ENCODE measurements around the gene GCC2.
"Not testable (repeated sequence)": the region's sequence is repeated elsewhere in the genome, so short reads cannot be mapped to it uniquely, and the experiment has no call there.

The GCC2 gene

DNA sequence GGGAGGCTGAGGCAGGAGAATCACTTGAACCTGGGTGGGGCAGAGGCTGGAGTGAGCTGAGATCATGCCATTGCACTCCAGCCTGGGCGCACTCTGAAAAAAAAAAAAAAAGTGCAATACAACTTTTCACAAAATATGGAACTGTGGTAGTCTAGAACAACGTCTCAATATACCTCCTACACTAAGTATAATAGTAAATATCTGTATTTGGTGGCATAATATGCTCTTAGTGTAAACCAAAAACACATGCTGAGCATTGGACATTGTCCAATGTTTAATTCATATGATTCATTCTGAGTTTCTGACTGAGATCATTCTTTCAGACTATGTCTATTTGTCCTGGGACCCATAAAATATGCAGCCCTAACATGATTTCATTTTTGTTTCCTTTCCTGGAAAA is 65.5 kb downstream of the GCC2 start:
- not testable (repeated sequence) for DNase-seq (ENCODE audit: extremely low read depth in 1 of 2, low read depth in 1 of 2)

DNA sequence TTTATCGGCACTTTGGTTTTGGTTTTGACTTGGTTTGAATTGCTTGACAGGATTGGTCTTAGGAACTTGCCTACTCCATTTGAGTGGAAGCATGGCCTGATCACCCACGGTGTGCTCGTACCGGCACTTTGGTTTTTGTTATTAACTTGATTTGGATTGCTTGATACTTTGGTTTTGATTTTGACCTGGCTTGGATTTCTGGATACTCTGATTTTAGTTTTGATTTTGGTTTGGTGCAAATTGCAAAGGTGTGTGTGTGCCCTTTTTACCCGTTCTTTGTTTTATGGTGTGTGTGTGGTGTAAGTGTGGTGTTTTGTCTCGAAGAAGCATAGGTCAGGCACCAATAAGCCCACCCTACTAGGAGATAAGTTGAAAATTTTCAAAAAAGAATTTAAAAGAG is 75.7 kb downstream of the GCC2 start:
- not testable (repeated sequence) for DNase-seq (ENCODE audit: extremely low read depth in 1 of 2, low read depth in 1 of 2)

DNA sequence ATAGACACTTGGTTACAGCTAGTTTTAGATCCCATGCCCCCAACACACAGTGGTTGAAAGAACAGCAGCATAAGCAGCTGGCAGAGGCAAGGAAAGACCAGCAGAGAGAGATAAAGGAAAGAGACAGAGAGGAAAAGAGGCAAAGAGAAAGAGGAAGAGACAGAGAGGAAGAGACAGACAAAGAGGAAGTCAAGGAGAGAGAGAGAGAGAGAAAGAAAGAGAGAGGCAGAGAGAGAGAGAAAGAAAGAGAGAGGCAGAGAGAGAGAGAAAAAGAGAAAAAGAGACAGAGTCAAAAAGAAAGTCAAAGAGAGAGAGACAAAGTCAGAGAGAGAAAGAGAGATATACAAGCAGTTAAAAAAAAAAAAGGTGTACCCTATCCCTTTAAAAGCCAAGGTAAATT is 76.3 kb downstream of the GCC2 start:
- DNase-seq (ENCODE audit: extremely low read depth in 1 of 2, low read depth in 1 of 2) = not testable (repeated sequence)

DNA sequence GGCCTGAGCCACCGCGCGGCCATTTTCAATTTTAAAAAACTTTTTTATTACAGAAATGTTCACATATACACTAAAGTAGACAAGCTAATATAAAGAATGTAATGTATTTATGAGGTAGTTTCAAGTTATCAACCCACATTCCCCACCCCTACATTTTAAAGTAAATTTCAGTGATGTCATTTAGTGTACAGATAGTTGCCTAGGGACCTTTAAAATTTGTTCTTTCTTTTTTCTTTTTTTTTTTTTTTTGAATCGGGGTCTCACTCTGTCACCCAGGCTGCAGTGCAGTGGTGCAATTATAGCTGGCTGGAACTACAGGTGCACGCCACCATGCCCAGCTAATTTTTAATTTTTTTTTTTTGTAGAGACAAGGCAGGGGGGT is 82.7 kb downstream of the GCC2 start:
- DNase-seq (ENCODE audit: extremely low read depth in 1 of 2, low read depth in 1 of 2) = no peak

DNA sequence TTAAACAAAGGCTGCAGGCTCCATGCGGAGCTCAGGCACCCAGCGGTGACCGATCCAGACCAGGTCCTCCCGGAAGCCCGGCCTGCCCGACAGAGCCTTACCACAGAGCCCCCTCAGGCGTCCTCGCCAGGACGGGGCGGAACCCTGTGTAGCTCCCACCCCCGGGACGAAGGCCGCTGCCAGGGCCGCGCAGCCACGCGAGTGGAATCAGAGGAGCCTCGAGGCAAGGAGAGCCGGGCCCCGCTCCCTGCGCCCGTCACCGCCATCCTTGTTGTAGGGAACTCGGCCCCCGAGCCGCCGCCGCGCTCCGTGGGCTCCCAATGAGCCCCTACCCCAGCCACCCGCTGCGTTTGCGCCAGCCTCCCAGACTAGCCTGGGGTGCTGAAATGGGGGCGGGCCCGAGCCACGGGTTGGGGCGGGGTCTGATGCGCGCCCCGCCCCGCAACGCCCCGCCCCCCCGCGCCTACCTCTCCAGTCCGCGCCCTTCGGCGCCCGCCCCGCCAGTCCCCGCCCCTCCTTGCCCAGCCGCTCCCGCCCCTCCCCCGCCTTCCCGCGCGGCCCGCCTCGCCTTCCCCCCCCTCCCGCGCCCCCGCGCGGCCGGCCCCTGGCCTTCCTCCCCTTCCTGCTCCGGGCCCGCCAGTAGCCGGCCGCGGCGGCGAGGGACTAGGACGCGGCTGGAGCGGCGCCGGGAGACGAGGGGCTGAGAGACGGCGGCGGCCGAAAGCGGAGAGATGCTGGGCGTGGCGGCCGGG is 85.0 kb downstream of the GCC2 start, which contains the start of gene LIMS1:
TSS of gene LIMS1 (plus strand) at position 639 of the 752 bp plus-strand sequence. CDS start at position 732, 93 bp downstream.
- DNase-seq (ENCODE audit: extremely low read depth in 1 of 2, low read depth in 1 of 2) = peak; percentile 77 to 78

DNA sequence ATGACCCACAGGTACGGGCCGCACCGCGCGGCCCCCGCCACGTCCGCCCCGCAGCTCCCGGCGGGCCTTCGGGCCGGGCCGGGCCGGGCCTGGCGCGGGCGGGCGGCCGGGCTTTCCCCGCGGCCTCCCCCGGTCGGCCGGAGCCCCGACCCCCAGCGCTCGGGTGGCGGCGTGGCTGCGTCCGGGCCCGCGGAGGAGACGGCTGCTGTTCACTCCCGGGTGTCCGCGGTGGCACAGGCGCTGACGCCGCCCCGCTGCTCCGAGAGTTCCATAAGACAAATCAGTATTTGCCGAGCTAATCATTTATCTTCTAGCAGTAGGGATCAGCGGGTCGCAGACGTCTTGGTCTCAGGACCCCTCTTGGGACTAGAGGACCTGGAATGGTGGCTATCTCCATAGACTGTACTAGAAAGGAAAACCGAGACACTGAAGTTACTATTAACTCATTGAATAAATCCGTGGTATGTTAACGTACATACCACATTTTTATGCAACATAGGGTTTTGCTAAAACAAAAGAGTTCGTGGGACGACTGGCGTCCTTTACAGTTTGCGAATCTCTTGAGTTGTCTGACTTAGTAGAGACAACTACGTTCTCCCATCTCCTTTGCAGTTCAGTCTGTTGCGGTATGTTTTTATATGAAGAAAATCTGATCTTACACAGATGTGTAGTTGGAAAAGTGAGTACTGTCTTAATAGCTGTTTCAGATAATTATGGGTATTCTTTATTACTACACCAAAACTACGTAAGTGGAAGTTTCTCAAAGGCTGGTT is 85.8 kb downstream of the GCC2 start:
- DNase-seq (ENCODE audit: extremely low read depth in 1 of 2, low read depth in 1 of 2) = peak; percentile 5 to 24

DNA sequence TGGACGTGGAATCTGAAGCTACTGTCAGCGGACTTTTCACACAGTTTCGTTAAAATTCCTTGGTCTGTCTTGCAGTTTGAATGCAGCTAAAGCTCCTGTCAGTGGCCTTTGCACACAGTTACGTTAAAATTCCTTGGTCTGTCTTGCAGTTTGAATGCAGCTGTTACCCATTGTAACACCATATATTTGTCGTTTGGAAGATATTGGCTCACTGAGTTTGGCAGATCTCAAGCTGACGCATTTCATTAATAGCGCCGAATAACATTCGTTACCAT is 86.3 kb downstream of the GCC2 start:
- no peak for DNase-seq (ENCODE audit: extremely low read depth in 1 of 2, low read depth in 1 of 2)

DNA sequence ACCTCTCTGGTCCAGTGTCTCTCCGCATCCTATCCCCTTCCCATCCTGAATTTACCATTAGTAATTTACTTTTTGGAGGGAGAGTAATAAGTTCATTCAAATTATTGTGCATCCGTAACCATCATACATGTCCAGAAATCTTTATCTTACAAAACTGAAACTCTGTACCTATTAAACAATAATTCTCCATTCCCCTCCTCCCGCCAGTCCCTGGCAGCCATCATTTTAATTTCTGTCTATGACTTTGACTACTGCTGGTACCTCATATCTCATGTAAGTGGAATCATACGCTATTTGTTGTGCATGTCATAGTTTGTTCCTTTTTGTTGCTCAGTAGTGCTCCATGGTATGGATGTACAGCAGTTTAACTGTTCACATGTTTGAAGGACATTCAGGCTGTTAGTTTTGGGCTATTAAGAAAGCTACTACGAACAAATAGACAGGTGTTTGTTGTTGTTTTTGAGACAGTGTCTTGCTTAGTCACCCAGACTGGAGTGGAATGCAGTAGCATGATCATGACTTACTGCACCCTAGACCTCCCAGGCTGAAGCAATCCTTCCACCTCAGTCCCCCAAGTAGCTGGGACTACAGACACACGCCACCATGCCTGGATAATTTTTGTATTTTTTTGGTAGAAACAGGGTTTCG is 87.3 kb downstream of the GCC2 start:
- no peak for DNase-seq (ENCODE audit: extremely low read depth in 1 of 2, low read depth in 1 of 2)

DNA sequence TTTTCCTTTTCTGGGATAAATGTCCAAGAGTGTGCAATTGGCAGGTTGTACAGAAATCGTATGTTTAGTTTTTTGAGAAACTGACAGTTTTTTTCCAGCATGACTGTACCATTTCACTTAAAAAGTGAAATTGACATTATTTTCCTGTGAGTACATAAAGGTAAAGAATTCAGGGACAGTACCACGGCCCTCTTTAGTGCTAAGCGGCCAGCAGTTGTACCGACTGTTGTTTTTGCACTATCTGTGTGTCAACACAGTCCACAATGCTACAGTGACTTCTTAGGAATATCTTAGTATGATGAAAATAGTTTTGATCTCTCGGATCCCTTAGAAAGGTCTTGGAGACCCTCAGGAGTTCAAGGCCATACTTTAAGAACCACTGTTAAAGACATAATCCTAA is 87.9 kb downstream of the GCC2 start:
- no peak for DNase-seq (ENCODE audit: extremely low read depth in 1 of 2, low read depth in 1 of 2)

DNA sequence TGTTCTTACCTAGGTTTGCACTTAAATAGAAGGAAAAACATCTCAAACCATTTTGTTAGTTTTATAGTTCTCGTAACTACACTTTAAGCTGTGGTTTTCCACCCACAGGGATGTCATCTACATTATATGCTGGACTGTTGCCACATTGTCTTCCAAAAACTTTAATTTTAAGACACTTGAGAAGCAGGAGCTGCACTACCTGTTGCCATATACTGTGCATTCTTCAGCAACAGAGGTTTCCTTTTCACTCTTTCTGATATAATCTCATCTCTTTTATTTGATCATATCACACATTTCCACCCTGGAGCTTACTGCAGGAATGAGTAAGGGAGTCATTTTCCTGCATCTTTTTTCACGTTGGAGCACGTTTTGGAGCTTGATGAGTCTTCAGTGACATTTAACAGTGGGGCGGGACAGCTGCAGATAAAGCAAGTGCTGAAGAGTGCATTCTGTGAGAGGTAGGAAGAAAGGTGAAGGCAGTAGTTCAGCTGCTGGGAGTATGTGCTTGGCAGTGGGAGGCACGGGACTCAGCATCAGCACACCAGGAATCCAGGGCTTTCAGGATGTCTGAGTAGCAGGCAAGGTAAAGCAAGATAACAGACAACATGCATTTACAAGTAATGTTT is 89.1 kb downstream of the GCC2 start:
- DNase-seq (ENCODE audit: extremely low read depth in 1 of 2, low read depth in 1 of 2) = no peak

DNA sequence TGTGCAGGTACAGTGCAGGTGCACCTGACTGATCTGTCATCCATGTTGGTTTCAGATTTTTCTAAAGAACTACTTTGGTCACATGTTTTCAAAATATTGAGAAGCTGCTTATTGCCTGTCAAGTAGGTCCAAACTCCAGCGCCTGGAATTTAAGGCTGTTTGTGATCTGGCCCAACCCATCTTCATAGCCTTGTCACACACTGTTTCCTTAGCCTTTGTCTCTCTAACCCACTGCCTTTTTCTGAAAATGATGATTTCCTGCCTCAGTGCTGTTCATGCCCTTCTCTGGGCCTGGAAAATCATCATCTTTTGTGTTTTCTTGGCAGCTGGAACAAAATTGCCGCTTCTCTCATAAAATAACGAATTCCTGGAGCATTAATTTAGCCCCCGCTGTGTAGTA is 92.4 kb downstream of the GCC2 start:
- DNase-seq (ENCODE audit: extremely low read depth in 1 of 2, low read depth in 1 of 2) = no peak

DNA sequence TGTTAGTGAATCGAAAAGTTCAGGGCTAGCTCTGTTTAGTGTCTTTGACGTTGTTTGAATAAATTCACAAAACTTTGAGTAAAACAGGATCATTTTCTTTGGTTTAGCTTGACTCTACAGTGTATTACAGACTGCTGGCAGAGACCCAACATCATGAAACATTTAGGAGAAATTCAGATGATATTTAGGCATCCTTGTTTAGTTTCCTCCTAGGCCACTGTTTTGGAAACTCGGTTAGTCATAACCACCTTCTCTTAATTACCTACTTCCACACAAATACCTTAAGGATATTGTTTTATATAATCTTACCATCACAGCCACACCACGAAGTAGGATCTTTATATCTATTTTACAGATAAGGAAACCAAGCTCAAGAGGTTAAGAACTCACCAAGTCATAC is 93.1 kb downstream of the GCC2 start:
- no peak for DNase-seq (ENCODE audit: extremely low read depth in 1 of 2, low read depth in 1 of 2)

DNA sequence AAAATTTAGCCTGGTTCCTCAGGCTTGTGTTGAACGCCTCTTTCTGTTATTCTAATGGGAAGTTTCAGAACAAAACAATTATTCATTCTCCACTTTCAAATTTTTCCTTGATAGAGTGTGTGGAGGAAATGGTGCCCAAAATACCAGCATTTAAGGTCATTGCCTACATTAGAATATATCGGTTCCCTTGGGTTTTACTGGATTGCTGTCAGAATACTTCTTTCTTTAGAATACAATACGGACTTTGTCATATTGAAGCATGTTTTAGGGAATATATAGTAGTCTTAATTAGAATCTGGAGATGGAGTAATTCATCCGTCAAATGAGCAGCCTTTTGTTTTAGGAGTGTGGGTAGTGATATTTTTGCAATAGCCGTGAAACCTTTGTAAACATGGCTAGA is 98.6 kb downstream of the GCC2 start:
- no peak for DNase-seq (ENCODE audit: extremely low read depth in 1 of 2, low read depth in 1 of 2)

DNA sequence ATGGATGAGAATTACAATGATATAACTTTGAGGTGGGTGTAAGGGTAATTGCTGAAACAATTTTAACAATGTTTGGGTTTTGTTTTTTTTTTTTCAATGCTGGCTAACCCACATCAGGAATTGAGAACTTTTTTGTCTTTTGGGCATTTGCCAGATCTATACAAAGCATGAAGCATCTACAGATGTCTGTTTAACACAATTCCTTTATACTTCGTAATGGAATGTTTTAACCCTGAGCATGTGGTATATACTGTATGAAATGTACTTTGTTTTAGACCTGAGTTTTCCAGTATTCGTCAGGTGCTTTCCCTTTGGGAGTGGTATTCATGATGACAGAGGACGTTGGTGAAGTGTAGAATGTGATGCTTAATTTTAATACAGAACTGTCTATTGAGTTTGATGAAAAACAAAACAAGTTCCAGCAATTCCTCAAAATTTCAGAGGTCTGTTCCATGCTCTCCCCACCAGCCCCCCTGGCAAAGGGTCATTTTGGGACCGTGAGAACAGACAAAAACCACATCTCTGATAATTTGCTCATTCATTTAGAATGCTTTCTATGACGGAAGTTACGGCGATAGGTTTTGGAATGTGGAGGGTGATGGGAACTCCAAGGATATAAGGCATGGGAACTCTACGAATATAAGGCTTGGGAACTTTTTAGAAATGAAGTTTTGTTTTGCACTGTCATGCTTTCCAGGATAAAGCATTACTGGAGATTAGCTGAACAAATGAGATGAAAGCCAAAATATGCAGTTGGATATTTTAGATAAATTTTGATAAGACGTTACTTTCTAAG is 99.4 kb downstream of the GCC2 start:
- no peak for DNase-seq (ENCODE audit: extremely low read depth in 1 of 2, low read depth in 1 of 2)

DNA sequence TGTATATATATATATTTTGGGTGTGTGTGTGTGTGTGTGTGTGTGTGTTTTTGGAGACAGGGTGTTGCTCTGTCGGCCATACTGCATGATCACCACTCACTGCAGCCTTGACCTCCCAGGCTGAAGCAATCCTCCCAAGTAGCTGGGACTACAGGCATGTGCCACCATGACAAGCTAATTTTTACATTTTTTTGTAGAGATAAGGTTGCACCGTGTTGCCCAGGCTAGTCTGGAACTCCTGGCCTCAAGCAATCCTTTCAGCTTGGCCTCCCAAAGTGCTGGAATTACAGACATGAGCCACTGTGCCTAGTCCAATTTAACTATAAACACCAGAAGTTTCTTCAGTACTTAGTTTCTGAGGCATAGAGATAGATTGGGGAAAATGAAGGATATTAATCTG is 103.6 kb downstream of the GCC2 start:
- no peak for DNase-seq (ENCODE audit: extremely low read depth in 1 of 2, low read depth in 1 of 2)

DNA sequence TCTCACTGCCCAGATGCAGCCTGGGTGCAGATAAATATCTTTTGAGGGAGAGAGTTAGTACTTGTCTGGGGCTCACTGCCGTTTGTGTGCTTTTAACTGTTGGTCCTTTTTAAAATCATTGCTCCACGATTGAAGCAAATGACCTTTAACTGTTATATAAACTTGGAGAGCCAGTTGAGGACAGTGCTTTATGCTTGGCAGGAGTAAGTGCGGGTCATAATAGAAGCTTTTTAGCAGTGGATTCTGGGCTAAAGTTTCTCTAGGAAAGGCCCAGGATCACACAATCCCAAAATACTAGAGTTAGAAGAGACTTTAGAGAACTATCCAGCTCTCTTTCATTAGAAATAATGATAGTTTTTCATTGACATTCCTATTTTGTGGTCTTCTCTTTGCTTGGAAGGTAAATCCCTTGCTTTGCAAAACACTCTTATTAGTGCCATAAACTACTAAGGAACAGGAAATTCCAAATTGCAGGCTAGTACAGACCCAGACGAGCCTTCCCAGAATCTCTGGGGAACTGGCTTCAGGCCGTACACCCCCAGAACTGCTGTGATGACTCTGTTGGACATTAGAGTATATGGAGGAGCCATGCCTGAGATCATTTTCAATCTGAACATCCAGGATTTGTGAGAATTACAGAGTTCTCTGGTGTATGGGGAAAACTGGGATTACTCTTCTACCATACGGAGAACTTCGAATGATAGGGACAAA is 104.4 kb downstream of the GCC2 start:
- no peak for DNase-seq (ENCODE audit: extremely low read depth in 1 of 2, low read depth in 1 of 2)

DNA sequence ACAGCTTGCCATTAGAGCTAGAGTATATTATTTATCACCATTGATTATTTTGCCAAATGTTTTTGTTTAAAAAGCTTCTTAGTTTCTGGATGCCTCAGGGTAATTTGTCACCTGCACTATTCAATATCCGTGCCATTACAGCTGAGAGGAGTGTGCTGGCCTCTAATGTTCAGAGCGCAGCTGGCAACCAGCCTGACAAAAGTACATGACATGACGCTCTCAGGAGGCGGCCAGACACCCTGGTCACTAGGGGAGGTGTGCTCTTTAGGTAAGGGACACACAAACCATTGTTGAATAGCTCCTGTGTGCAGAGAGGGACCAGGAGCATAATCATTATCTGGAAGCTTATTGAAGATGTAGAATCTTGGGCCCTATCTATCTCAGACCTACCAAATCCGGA is 105.5 kb downstream of the GCC2 start:
- DNase-seq (ENCODE audit: extremely low read depth in 1 of 2, low read depth in 1 of 2) = no peak

DNA sequence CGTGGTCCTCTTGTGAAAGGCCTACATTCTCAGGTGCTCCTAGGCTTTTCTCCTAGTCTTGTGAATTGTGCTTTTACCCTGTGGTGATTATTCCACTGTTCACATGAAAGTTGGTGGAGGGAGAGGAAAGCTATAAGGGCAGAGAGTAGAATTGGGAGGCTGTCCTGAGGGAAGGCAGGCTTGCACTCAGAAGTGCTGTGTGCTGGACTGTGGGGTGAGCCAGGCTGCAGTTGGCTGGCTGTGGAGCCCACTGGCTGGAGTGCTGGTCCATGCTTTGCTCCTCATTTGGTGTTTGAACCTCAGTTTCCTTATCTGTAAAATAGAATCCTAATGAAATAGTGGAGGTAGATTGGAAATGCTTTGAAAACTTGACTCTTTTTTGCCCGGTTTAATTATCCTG is 106.6 kb downstream of the GCC2 start:
- DNase-seq (ENCODE audit: extremely low read depth in 1 of 2, low read depth in 1 of 2) = no peak

DNA sequence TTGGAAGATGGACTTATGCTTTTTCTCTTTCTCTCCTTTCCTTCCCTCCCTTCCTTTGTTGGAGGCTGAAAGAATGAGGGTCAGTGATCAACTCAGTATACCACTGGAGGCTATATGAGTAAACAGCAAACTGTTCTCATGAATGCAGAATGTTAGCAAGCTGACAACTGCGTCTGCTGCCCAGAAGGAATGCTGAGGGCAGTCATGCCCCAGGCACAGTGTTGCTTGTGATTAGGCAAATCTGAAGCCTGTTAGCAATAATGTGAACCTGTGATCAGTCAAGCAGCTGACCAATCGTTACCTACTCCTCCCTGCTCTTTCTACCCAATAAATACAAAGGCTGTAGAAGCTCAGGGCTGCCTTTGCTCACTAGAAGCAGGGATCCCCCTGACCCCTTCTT is 107.6 kb downstream of the GCC2 start:
- DNase-seq (ENCODE audit: extremely low read depth in 1 of 2, low read depth in 1 of 2) = not testable (repeated sequence)

All from stimulated activated CD8-positive, alpha-beta memory T cell treated with anti-CD3 and anti-CD28 coated beads, Interleukin-7, amount 100 ng/mL, for 48 hours (primary cell).